ENCODE data around the gene TTC34.

GRCh38 chr1:2605509-2606395 is 195.7 kb downstream of the TTC34 start:
- TF ChIP-seq CTCF (IDR thresholded peaks at IDR 0.05; ENCODE audit: low read length) (no peak), EZH2 (IDR thresholded peaks at IDR 0.05; ENCODE audit: borderline replicate concordance, low read length) (no peak)
